ENCODE results near the gene CYB5RL.

The CYB5RL gene

GRCh38 chr1:54219688-54220003 is 19.8 kb upstream of the CYB5RL start:
- Histone ChIP-seq H3K79me2 (ENCODE audit: insufficient read depth, low read length) (no peaks in the 10 kb centered on the region), H4K20me1 (ENCODE audit: low read depth, low read length) (no peaks in the 10 kb centered on the region), H3K9me2 (replicated peaks; ENCODE audit: insufficient read depth, low read length) (no peaks in the 10 kb centered on the region), H3K9ac (ENCODE audit: low read length) (no peak overlapping the region), H2AFZ (ENCODE audit: low read depth, low read length, severe bottlenecking) (no peak overlapping the region), H3F3A (ENCODE audit: insufficient read depth) (no peaks in the 10 kb centered on the region), H3K27ac (ENCODE audit: low read depth, low read length) (no peak overlapping the region), H3K9me3 (ENCODE audit: insufficient read depth, low read length) (no peaks in the 10 kb centered on the region), H3K27me3 (ENCODE audit: low read length) (no peaks in the 10 kb centered on the region), H3K36me3 (ENCODE audit: low read length) (0 out of 2 replicates have a peak, but pooled peaks cover 3% of the 10 kb centered on the region), H3K4me2 (ENCODE audit: low read depth, low read length, poor library complexity, severe bottlenecking) (no peak overlapping the region), H3K4me3 (ENCODE audit: insufficient read depth, low read length, poor library complexity, severe bottlenecking) (no peak overlapping the region)
- TF ChIP-seq CTCF (IDR thresholded peaks at IDR 0.05; ENCODE audit: insufficient read depth, low read length, poor library complexity, severe bottlenecking) (no peak), EZH2phosphoT487 (conservative IDR thresholded peaks at IDR 0.05; ENCODE audit: low read length) (no peak)

DNA sequence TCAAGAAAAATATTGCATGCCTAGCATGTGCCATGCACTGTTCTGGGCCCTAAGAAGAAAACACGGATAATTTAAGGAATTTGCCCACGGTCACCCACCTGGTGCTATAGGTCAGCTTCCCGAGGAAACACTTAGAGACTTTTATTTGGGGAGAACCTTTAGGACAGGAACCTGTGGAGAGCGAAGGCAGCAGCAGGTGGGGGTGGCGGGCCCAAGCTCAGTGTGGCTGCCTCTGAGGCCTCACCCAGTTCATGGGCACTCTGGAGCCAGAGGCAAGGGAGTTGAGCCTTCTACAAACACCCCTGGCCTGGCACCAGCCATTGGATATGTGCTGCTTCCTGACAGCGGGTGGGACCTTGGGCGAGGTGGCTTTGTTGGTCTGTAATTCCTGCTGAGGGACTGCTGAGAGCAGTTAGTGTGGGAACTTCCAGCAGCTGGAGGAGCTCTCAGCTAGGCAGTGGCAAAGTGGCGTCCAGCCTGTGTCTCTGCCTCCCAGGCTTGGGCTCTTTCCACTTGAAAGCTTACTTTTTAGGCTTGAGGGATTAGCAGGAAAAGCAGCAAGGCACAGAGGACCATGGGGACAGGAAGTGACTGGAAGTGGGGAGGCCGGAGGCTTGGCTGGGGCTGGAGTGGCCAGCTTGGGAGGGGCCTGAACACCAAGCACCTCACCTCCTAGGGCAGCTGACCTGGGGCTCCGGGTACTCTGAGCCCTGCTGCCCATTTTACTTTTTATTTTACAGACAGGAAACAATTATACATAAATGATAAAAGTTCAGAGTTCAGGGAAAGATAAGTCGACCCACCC is 19.3 kb upstream of the CYB5RL start:
- Histone ChIP-seq H3K9me3 (ENCODE audit: insufficient read depth, low read length) (no peaks in the 10 kb centered on the region), H3K79me2 (ENCODE audit: insufficient read depth, low read length) (no peaks in the 10 kb centered on the region), H3K9ac (ENCODE audit: low read length) (no peak overlapping the region), H3K4me2 (ENCODE audit: low read depth, low read length, poor library complexity, severe bottlenecking) (no peak overlapping the region), H3K27ac (ENCODE audit: low read depth, low read length) (no peak overlapping the region), H3K36me3 (ENCODE audit: low read length) (0 out of 2 replicates have a peak, but pooled peaks cover 3% of the 10 kb centered on the region), H3K27me3 (ENCODE audit: low read length) (no peaks in the 10 kb centered on the region), H3K9me2 (replicated peaks; ENCODE audit: insufficient read depth, low read length) (no peaks in the 10 kb centered on the region), H3K4me3 (ENCODE audit: insufficient read depth, low read length, poor library complexity, severe bottlenecking) (no peak overlapping the region), H4K20me1 (ENCODE audit: low read depth, low read length) (no peaks in the 10 kb centered on the region), H3F3A (ENCODE audit: insufficient read depth) (no peaks in the 10 kb centered on the region), H2AFZ (ENCODE audit: low read depth, low read length, severe bottlenecking) (no peak overlapping the region)
- no peak for TF ChIP-seq EZH2phosphoT487 (conservative IDR thresholded peaks at IDR 0.05; ENCODE audit: low read length)
- TF ChIP-seq CTCF (IDR thresholded peaks at IDR 0.05; ENCODE audit: insufficient read depth, low read length, poor library complexity, severe bottlenecking) = no peak

- no peak overlapping the region for H3K9ac ChIP-seq (ENCODE audit: low read length)
- H3K9me3 ChIP-seq (ENCODE audit: insufficient read depth, low read length) = no peaks in the 10 kb centered on the region
- H3K27ac ChIP-seq (ENCODE audit: low read depth, low read length) = no peak overlapping the region
- no peaks in the 10 kb centered on the region for H3K79me2 ChIP-seq (ENCODE audit: insufficient read depth, low read length)
- no peaks in the 10 kb centered on the region for H3K9me2 ChIP-seq (replicated peaks; ENCODE audit: insufficient read depth, low read length)
- H2AFZ ChIP-seq (ENCODE audit: low read depth, low read length, severe bottlenecking) = no peak overlapping the region
- TF ChIP-seq CTCF (IDR thresholded peaks at IDR 0.05; ENCODE audit: insufficient read depth, low read length, poor library complexity, severe bottlenecking) = no peak
- no peaks in the 10 kb centered on the region for H4K20me1 ChIP-seq (ENCODE audit: low read depth, low read length)
- H3K36me3 ChIP-seq (ENCODE audit: low read length) = peaks cover 13% of the 10 kb centered on the region; the same call in 1 of the 2 replicates
- no peaks in the 10 kb centered on the region for H3K27me3 ChIP-seq (ENCODE audit: low read length)
- no peak overlapping the region for H3K4me2 ChIP-seq (ENCODE audit: low read depth, low read length, poor library complexity, severe bottlenecking)
- H3F3A ChIP-seq (ENCODE audit: insufficient read depth) = no peaks in the 10 kb centered on the region
- no peak overlapping the region for H3K4me3 ChIP-seq (ENCODE audit: insufficient read depth, low read length, poor library complexity, severe bottlenecking)
These were observed 15.7 kb upstream of the CYB5RL start for GRCh38 chr1:54215523-54215922.

Measured in SU-DHL-6 (cell line).